Measurements from ENCODE around the gene ZNF630. TPM values are rescaled to one million over a fixed set of nuclear protein-coding genes. Genes with fewer than 3 reads are reported as not detected.
"Not testable (repeated sequence)": the region's sequence is repeated elsewhere in the genome, so short reads cannot be mapped to it uniquely, and the experiment has no call there.

ZNF630 gene
- polyA plus RNA-seq, 1 donor from 2014 or later = 2.3 TPM

- not testable (repeated sequence) for H3K79me2 ChIP-seq (replicated peaks; ENCODE audit: insufficient read depth, low read length); H3K9me2 ChIP-seq (ENCODE audit: insufficient read depth, low read length); H3K27ac ChIP-seq (ENCODE audit: low read length); H3F3A ChIP-seq (ENCODE audit: insufficient read depth, low read length, poor library complexity, severe bottlenecking); H3K9me3 ChIP-seq (ENCODE audit: low read length); H3K27me3 ChIP-seq (ENCODE audit: insufficient read depth, low read depth, low read length); H3K9ac ChIP-seq (ENCODE audit: low read length); H3K4me2 ChIP-seq (ENCODE audit: low read length); H3K36me3 ChIP-seq (ENCODE audit: insufficient read depth, low read length); H4K20me1 ChIP-seq (ENCODE audit: insufficient read depth); H2AFZ ChIP-seq (ENCODE audit: low read depth, low read length); H3K4me3 ChIP-seq (ENCODE audit: low read length)
Observed at GRCh38 chrX:48016583-48017310, 54.7 kb downstream of the ZNF630 start.

GRCh38 chrX:48009445-48009960, 61.9 kb downstream of the ZNF630 start:
- not testable (repeated sequence) for H3F3A ChIP-seq (ENCODE audit: insufficient read depth, low read length, poor library complexity, severe bottlenecking); H3K27ac ChIP-seq (ENCODE audit: low read length); H3K36me3 ChIP-seq (ENCODE audit: insufficient read depth, low read length); H3K4me3 ChIP-seq (ENCODE audit: low read length); H3K79me2 ChIP-seq (replicated peaks; ENCODE audit: insufficient read depth, low read length); H3K27me3 ChIP-seq (ENCODE audit: insufficient read depth, low read depth, low read length); H4K20me1 ChIP-seq (ENCODE audit: insufficient read depth); H3K9me2 ChIP-seq (ENCODE audit: insufficient read depth, low read length); H3K4me2 ChIP-seq (ENCODE audit: low read length); H2AFZ ChIP-seq (ENCODE audit: low read depth, low read length); H3K9ac ChIP-seq (ENCODE audit: low read length); H3K9me3 ChIP-seq (ENCODE audit: low read length)

Other genes starting within 250 kb of the ZNF630 start
- gene ZNF81, start 234.7 kb downstream of the ZNF630 start, polyA plus RNA-seq = 7.0 and 7.7 TPM in 2 replicates
- 12.2 and 12.5 TPM in 2 replicates for gene ZNF182, start 67.7 kb downstream of the ZNF630 start, polyA plus RNA-seq
- not detected in 2 replicates for gene SPACA5, start 64.7 kb downstream of the ZNF630 start, polyA plus RNA-seq
- gene SPACA5B, start 59.0 kb upstream of the ZNF630 start, polyA plus RNA-seq = not detected in 2 replicates
- not detected in 2 replicates for gene SSX5, start 125.2 kb upstream of the ZNF630 start, polyA plus RNA-seq
- gene SSX1, start 183.8 kb upstream of the ZNF630 start, polyA plus RNA-seq = not detected in 2 replicates